HPDE6-E6E7 (cell line): Measurements from ENCODE around the gene GLT1D1.

ENCODE experiments used
- DNase-seq: peaks from one replicate; pipeline ENCODE4 v3.0.0; 2011; ENCODE audit warnings: missing footprints; ENCODE audit errors: extremely low spot score

GLT1D1 gene

GRCh38 chr12:128856035-128856790 is 2.9 kb downstream of the GLT1D1 start:
- DNase-seq = no peak

- DNase-seq = no peak
Measured at GRCh38 chr12:128856791-128857078, 3.5 kb downstream of the GLT1D1 start.

GRCh38 chr12:128857133-128857763 is 4.0 kb downstream of the GLT1D1 start:
- no peak for DNase-seq

GRCh38 chr12:128859311-128859710 is 6.0 kb downstream of the GLT1D1 start:
- no peak for DNase-seq

GRCh38 chr12:128861226-128862016 is 8.1 kb downstream of the GLT1D1 start:
- no peak for DNase-seq

- no peak for DNase-seq
Measured at GRCh38 chr12:128863957-128864356, 10.7 kb downstream of the GLT1D1 start.

GRCh38 chr12:128864516-128865186 is 11.4 kb downstream of the GLT1D1 start:
- DNase-seq = no peak

GRCh38 chr12:128867466-128867865 is 14.2 kb downstream of the GLT1D1 start:
- DNase-seq = no peak

- DNase-seq = no peak
Measured at GRCh38 chr12:128871516-128871892, 18.2 kb downstream of the GLT1D1 start.

- no peak for DNase-seq
Measured at GRCh38 chr12:128872303-128872702, 19.0 kb downstream of the GLT1D1 start.

- no peak for DNase-seq
Measured at GRCh38 chr12:128876559-128876958, 23.3 kb downstream of the GLT1D1 start.

GRCh38 chr12:128879898-128880764 is 26.9 kb downstream of the GLT1D1 start:
- DNase-seq = no peak

- DNase-seq = no peak
Measured at GRCh38 chr12:128891856-128892255, 38.6 kb downstream of the GLT1D1 start.

GRCh38 chr12:128903236-128903635 is 50.0 kb downstream of the GLT1D1 start:
- no peak for DNase-seq

GRCh38 chr12:128905003-128905544 is 51.8 kb downstream of the GLT1D1 start:
- DNase-seq = no peak

GRCh38 chr12:128906485-128907137 is 53.3 kb downstream of the GLT1D1 start:
- DNase-seq = no peak

- no peak for DNase-seq
Measured at GRCh38 chr12:128908254-128908653, 55.0 kb downstream of the GLT1D1 start.

GRCh38 chr12:128909653-128910052 is 56.4 kb downstream of the GLT1D1 start:
- DNase-seq = no peak

GRCh38 chr12:128910629-128911028 is 57.4 kb downstream of the GLT1D1 start:
- no peak for DNase-seq

GRCh38 chr12:128911861-128912260 is 58.6 kb downstream of the GLT1D1 start:
- DNase-seq = no peak
